Hypothalamus (tissue), 51 donors: ENCODE data around the gene GALNTL6.

Experiments
- DNase-seq, 51 donors: peaks; one replicate each; lab custom pipeline; 2025; lab: John Stamatoyannopoulos, UW

The GALNTL6 gene

GRCh38 chr4:171985129-171985528 is 171.9 kb downstream of the GALNTL6 start:
- no peak for DNase-seq

GRCh38 chr4:171993247-171993646 is 180.0 kb downstream of the GALNTL6 start:
- no peak for DNase-seq

GRCh38 chr4:172007889-172008288 is 194.7 kb downstream of the GALNTL6 start:
- DNase-seq, result no peak

- DNase-seq, result no peak
Observed at GRCh38 chr4:172009446-172010230, 196.4 kb downstream of the GALNTL6 start.

- DNase-seq, result no peak
Observed at GRCh38 chr4:172011196-172011595, 198.0 kb downstream of the GALNTL6 start.

GRCh38 chr4:172018358-172018757 is 205.2 kb downstream of the GALNTL6 start:
- DNase-seq, result no peak

GRCh38 chr4:172035562-172035961 is 222.4 kb downstream of the GALNTL6 start:
- no peak for DNase-seq

GRCh38 chr4:172040766-172041165 is 227.6 kb downstream of the GALNTL6 start:
- no peak for DNase-seq

GRCh38 chr4:172042714-172043114 is 229.5 kb downstream of the GALNTL6 start:
- no peak for DNase-seq

GRCh38 chr4:172045981-172046380 is 232.8 kb downstream of the GALNTL6 start:
- DNase-seq, result no peak

- DNase-seq, result no peak
Observed at GRCh38 chr4:172048666-172049065, 235.5 kb downstream of the GALNTL6 start.

GRCh38 chr4:172050911-172051310 is 237.7 kb downstream of the GALNTL6 start:
- DNase-seq, result no peak

- no peak for DNase-seq
Observed at GRCh38 chr4:172055046-172055445, 241.8 kb downstream of the GALNTL6 start.

GRCh38 chr4:172055498-172055897 is 242.3 kb downstream of the GALNTL6 start:
- no peak for DNase-seq

GRCh38 chr4:172061204-172061603 is 248.0 kb downstream of the GALNTL6 start:
- DNase-seq, result no peak

- DNase-seq, result no peak
Observed at GRCh38 chr4:172068506-172068905, 255.3 kb downstream of the GALNTL6 start.

GRCh38 chr4:172073590-172073989 is 260.4 kb downstream of the GALNTL6 start:
- DNase-seq, result no peak

GRCh38 chr4:172083272-172083671 is 270.1 kb downstream of the GALNTL6 start:
- DNase-seq, result no peak

GRCh38 chr4:172088556-172088955 is 275.4 kb downstream of the GALNTL6 start:
- no peak for DNase-seq

- DNase-seq, result no peak
Observed at GRCh38 chr4:172095161-172095560, 282.0 kb downstream of the GALNTL6 start.

GRCh38 chr4:172096786-172097185 is 283.6 kb downstream of the GALNTL6 start:
- DNase-seq, result no peak

GRCh38 chr4:172099376-172099775 is 286.2 kb downstream of the GALNTL6 start:
- no peak for DNase-seq

- no peak for DNase-seq
Observed at GRCh38 chr4:172103456-172103855, 290.3 kb downstream of the GALNTL6 start.
